ENCODE measurements around the gene SUOX. TPM values are rescaled to one million over a fixed set of nuclear protein-coding genes. Genes with fewer than 3 reads are reported as not detected.
A peak's percentile ranks its signal among the peaks of the same experiment; 100 is the strongest.
"Not testable (repeated sequence)": the region's sequence is repeated elsewhere in the genome, so short reads cannot be mapped to it uniquely, and the experiment has no call there.

The SUOX gene
- total and polyA plus RNA-seq, 9 donors, result 13.1 to 19.3 (median 15.1) TPM

DNA sequence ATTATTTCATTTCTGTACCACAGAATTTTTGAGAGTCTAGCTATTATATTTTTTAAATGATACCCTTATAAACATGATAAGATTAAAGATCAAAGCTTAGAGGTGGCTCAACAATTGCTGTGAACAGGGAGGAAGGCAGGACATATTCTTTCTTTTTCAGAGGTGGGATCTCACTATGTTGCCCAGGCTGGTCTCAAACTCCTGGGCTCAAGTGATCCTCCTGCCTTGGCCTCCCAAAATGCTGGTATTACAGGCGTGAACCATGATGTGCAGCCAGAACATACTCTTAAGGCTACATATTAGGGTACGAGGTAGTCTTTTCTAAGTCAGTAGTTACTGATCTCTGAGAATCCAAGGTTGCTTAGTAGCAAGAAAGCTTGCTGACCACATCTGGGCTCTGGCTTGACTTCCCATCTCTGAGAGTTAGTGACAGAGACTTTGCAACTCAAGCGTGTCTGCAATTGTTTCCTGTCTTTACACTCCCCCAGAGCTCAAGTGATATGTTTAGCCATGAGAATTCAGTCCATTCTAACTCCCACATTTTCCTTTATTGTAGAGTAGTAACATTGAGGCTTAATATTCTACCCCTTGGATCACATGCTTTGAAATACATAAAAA lies 14.6 kb upstream of the SUOX start:
- WGBS (ENCODE audit: insufficient coverage), result no CpG with 5 or more reads among the region's 3 CpGs
- H3K4me3 ChIP-seq (ENCODE audit: low read length), result no peak overlapping the region
- H3K9me3 ChIP-seq (replicated peaks; ENCODE audit: control insufficient read depth, low read depth, low read length), result no peaks in the 10 kb centered on the region
- H3K27ac ChIP-seq (ENCODE audit: low read length), result no peak overlapping the region
- H3K4me1 ChIP-seq (ENCODE audit: control insufficient read depth, insufficient read depth, low read length), result peaks cover 2% of the 10 kb centered on the region
- H3K27me3 ChIP-seq (ENCODE audit: control insufficient read depth, insufficient read depth, low read length), result no peaks in the 10 kb centered on the region
- no peak for DNase-seq
- peaks cover 53% of the 10 kb centered on the region for H3K36me3 ChIP-seq (ENCODE audit: control insufficient read depth, insufficient read depth, low read length)

DNA sequence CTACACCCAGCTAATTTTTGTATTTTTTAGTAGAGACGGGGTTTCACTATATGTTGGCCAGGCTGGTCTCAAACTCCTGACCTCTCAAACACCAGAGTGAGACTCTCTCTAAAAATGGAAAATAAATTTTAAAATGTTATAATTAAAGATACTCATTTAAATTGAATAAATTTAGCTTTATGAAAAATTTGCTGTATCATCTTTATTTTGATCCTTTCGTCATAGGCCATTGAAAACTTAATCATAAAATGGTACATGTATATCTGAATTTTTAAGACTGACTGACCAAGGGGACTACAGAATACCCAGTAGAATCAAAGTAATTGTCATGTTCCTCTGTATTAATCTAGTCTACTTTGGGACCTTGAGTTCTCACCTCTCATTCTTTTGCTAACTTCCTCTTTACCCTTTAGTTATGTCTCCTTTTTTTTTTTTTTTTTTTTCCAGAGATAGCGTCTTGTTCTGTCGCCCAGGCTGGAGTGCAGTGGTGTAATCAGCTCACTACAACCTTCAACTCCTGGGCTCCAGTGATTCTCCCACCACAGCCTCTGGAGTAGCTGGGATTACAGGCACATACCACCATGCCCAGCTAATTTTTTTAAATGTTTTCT lies 13.7 kb upstream of the SUOX start:
- no peak for DNase-seq
- H3K27me3 ChIP-seq (ENCODE audit: control insufficient read depth, insufficient read depth, low read length), result no peaks in the 10 kb centered on the region
- H3K27ac ChIP-seq (ENCODE audit: low read length), result no peak overlapping the region
- H3K9me3 ChIP-seq (replicated peaks; ENCODE audit: control insufficient read depth, low read depth, low read length), result no peaks in the 10 kb centered on the region
- peaks cover 2% of the 10 kb centered on the region for H3K4me1 ChIP-seq (ENCODE audit: control insufficient read depth, insufficient read depth, low read length)
- WGBS (ENCODE audit: insufficient coverage), result 63% methylated on average over 2 of the region's 4 CpGs
- H3K36me3 ChIP-seq (ENCODE audit: control insufficient read depth, insufficient read depth, low read length), result peaks cover 57% of the 10 kb centered on the region
- H3K4me3 ChIP-seq (ENCODE audit: low read length), result no peak overlapping the region

- Histone ChIP-seq H3K4me3 (ENCODE audit: low read length) (no peak overlapping the region), H3K36me3 (ENCODE audit: control insufficient read depth, insufficient read depth, low read length) (peaks cover 62% of the 10 kb centered on the region), H3K27me3 (ENCODE audit: control insufficient read depth, insufficient read depth, low read length) (no peaks in the 10 kb centered on the region), H3K27ac (ENCODE audit: low read length) (no peak overlapping the region), H3K9me3 (replicated peaks; ENCODE audit: control insufficient read depth, low read depth, low read length) (no peaks in the 10 kb centered on the region), H3K4me1 (ENCODE audit: control insufficient read depth, insufficient read depth, low read length) (peaks cover 2% of the 10 kb centered on the region)
- no CpG with 5 or more reads among the region's 2 CpGs for WGBS (ENCODE audit: insufficient coverage)
- no peak for DNase-seq
These were observed 12.2 kb upstream of the SUOX start for GRCh38 chr12:55984861-55985260.

GRCh38 chr12:55985341-55985740 lies 11.7 kb upstream of the SUOX start:
- WGBS (ENCODE audit: insufficient coverage), result no CpG with 5 or more reads among the region's 4 CpGs
- Histone ChIP-seq H3K4me3 (ENCODE audit: low read length) (no peak overlapping the region), H3K36me3 (ENCODE audit: control insufficient read depth, insufficient read depth, low read length) (peaks cover 67% of the 10 kb centered on the region)

GRCh38 chr12:55985976-55986375 lies 11.1 kb upstream of the SUOX start:
- not testable (repeated sequence) for H3K27me3 ChIP-seq (ENCODE audit: control insufficient read depth, insufficient read depth, low read length); H3K4me3 ChIP-seq (ENCODE audit: low read length); DNase-seq; H3K9me3 ChIP-seq (replicated peaks; ENCODE audit: control insufficient read depth, low read depth, low read length); H3K4me1 ChIP-seq (ENCODE audit: control insufficient read depth, insufficient read depth, low read length)
- WGBS (ENCODE audit: insufficient coverage), result 92% methylated on average over 5 of the region's 7 CpGs
- Histone ChIP-seq H3K27ac (ENCODE audit: low read length) (peak overlapping the region; percentile 8), H3K36me3 (ENCODE audit: control insufficient read depth, insufficient read depth, low read length) (peaks cover 70% of the 10 kb centered on the region)

More at GRCh38 chr12:55985341-55985740, 11.7 kb upstream of the SUOX start:
- no peak for DNase-seq
- Histone ChIP-seq H3K27me3 (ENCODE audit: control insufficient read depth, insufficient read depth, low read length) (no peaks in the 10 kb centered on the region), H3K4me1 (ENCODE audit: control insufficient read depth, insufficient read depth, low read length) (peaks cover 2% of the 10 kb centered on the region), H3K27ac (ENCODE audit: low read length) (no peak overlapping the region), H3K9me3 (replicated peaks; ENCODE audit: control insufficient read depth, low read depth, low read length) (no peaks in the 10 kb centered on the region)

GRCh38 chr12:55991110-55991509 lies 6.0 kb upstream of the SUOX start:
- Histone ChIP-seq H3K4me3 (ENCODE audit: low read length) (no peak overlapping the region), H3K4me1 (ENCODE audit: control insufficient read depth, insufficient read depth, low read length) (no peaks in the 10 kb centered on the region), H3K27me3 (ENCODE audit: control insufficient read depth, insufficient read depth, low read length) (no peaks in the 10 kb centered on the region), H3K27ac (ENCODE audit: low read length) (no peak overlapping the region), H3K36me3 (ENCODE audit: control insufficient read depth, insufficient read depth, low read length) (peaks cover 77% of the 10 kb centered on the region), H3K9me3 (replicated peaks; ENCODE audit: control insufficient read depth, low read depth, low read length) (no peaks in the 10 kb centered on the region)
- WGBS (ENCODE audit: insufficient coverage), result 73% methylated on average over 2 of the region's 3 CpGs
- no peak for DNase-seq

- no CpG with 5 or more reads among the region's 4 CpGs for WGBS (ENCODE audit: insufficient coverage)
- no peaks in the 10 kb centered on the region for H3K27me3 ChIP-seq (ENCODE audit: control insufficient read depth, insufficient read depth, low read length)
- no peak overlapping the region for H3K27ac ChIP-seq (ENCODE audit: low read length)
- H3K4me3 ChIP-seq (ENCODE audit: low read length), result no peak overlapping the region
- peaks cover 58% of the 10 kb centered on the region for H3K36me3 ChIP-seq (ENCODE audit: control insufficient read depth, insufficient read depth, low read length)
- DNase-seq, result no peak
- H3K4me1 ChIP-seq (ENCODE audit: control insufficient read depth, insufficient read depth, low read length), result peaks cover 10% of the 10 kb centered on the region
- no peaks in the 10 kb centered on the region for H3K9me3 ChIP-seq (replicated peaks; ENCODE audit: control insufficient read depth, low read depth, low read length)
These were observed 3.7 kb upstream of the SUOX start for GRCh38 chr12:55993230-55993853.

GRCh38 chr12:55995366-55995765 lies 1.7 kb upstream of the SUOX start:
- peaks cover 10% of the 10 kb centered on the region for H3K4me1 ChIP-seq (ENCODE audit: control insufficient read depth, insufficient read depth, low read length)
- H3K27ac ChIP-seq (ENCODE audit: low read length), result no peak overlapping the region
- no peak for DNase-seq
- H3K27me3 ChIP-seq (ENCODE audit: control insufficient read depth, insufficient read depth, low read length), result no peaks in the 10 kb centered on the region
- whole genome bisulfite sequencing (ENCODE audit: insufficient coverage), result 90% methylated on average over 5 of the region's 8 CpGs
- H3K36me3 ChIP-seq (ENCODE audit: control insufficient read depth, insufficient read depth, low read length), result peaks cover 45% of the 10 kb centered on the region
- H3K4me3 ChIP-seq (ENCODE audit: low read length), result no peak overlapping the region
- no peaks in the 10 kb centered on the region for H3K9me3 ChIP-seq (replicated peaks; ENCODE audit: control insufficient read depth, low read depth, low read length)

DNA sequence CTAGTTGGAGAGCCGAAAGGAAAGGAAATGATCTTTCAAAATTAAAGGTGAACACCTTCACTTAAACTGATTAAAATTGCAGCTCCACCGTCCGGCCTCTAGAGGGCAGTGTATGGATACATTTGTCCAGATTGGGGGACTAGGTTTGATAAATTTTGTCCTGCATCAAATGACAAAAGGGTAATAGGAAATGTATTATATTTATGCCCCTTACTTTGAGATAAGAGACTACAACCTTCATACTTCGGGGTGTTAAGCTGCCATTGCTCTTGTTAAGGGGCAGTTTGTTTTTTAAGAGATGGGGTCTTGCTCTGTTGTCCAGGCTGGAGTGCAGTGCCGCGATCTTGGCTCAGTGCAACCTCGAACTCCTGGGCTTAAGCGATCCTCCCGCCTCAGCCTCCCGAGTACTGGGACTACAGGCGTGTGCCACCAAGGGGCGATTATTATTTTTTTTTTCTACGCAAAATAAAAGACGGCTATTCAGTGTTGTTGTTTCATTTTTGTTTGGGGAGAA lies 818 bp upstream of the SUOX start:
- H3K27ac ChIP-seq (ENCODE audit: low read length), result peak overlapping the region; percentile 94
- DNase-seq, result peak; percentile 81
- H3K4me1 ChIP-seq (ENCODE audit: control insufficient read depth, insufficient read depth, low read length), result peaks cover 10% of the 10 kb centered on the region
- no peaks in the 10 kb centered on the region for H3K9me3 ChIP-seq (replicated peaks; ENCODE audit: control insufficient read depth, low read depth, low read length)
- H3K4me3 ChIP-seq (ENCODE audit: low read length), result peak overlapping the region; percentile 75
- H3K36me3 ChIP-seq (ENCODE audit: control insufficient read depth, insufficient read depth, low read length), result peaks cover 36% of the 10 kb centered on the region
- H3K27me3 ChIP-seq (ENCODE audit: control insufficient read depth, insufficient read depth, low read length), result no peaks in the 10 kb centered on the region
- 44% methylated on average over 7 of the region's 14 CpGs for WGBS (ENCODE audit: insufficient coverage)

DNA sequence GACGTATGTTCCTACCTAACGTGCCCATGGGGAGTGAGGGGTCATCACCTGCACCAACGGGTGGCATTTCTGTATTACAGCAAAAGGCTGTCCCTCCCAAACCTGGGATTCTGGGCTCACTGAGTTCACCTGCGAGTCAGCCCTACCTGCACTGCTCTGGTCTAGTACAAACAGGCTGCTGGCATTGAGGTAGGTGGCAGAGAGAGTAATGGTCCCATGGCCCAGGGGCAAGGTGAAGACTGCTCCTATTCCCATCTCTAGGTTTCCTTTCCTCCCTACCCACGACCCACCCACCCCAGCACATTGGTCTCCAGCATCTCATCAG lies 421 bp downstream of the SUOX start:
- H3K4me3 ChIP-seq (ENCODE audit: low read length), result peak overlapping the region; percentile 75
- H3K9me3 ChIP-seq (replicated peaks; ENCODE audit: control insufficient read depth, low read depth, low read length), result no peaks in the 10 kb centered on the region
- DNase-seq, result no peak
- H3K27me3 ChIP-seq (ENCODE audit: control insufficient read depth, insufficient read depth, low read length), result no peaks in the 10 kb centered on the region
- peak overlapping the region; percentile 88 for H3K27ac ChIP-seq (ENCODE audit: low read length)
- peaks cover 10% of the 10 kb centered on the region for H3K4me1 ChIP-seq (ENCODE audit: control insufficient read depth, insufficient read depth, low read length)
- peaks cover 37% of the 10 kb centered on the region for H3K36me3 ChIP-seq (ENCODE audit: control insufficient read depth, insufficient read depth, low read length)
- WGBS (ENCODE audit: insufficient coverage), result 0% methylated on average over 1 of the region's 5 CpGs

All from muscle of leg (tissue), 11 donors.